Ovary (tissue), 3 donors: ENCODE data around the gene SERPINB7.

Source experiments
- CTCF ChIP-seq, 3 donors: fragments of 450-650 bp in 2 of 3; fragments of 200-600 bp in 1 of 3; IDR thresholded peaks; one replicate each; pipeline versions ENCODE4 v1.5.1 to v1.8.0; 2016 to 2022; ENCODE audit warnings: antibody characterized with exemption in 3 of 3, mild to moderate bottlenecking in 1 of 3
- EP300 ChIP-seq: sonication (generic); formaldehyde crosslinking; IDR thresholded peaks from one replicate; pipeline ENCODE4 v1.6.1; 2017; ENCODE audit warnings: antibody characterized with exemption
- POLR2A ChIP-seq: fragments of 450-650 bp; IDR thresholded peaks from one replicate; pipeline ENCODE4 v1.6.1; 2017; ENCODE audit warnings: antibody characterized with exemption, mild to moderate bottlenecking, moderate library complexity
- donor health status: DM: no; HTN: no; CAD: no.

DNA sequence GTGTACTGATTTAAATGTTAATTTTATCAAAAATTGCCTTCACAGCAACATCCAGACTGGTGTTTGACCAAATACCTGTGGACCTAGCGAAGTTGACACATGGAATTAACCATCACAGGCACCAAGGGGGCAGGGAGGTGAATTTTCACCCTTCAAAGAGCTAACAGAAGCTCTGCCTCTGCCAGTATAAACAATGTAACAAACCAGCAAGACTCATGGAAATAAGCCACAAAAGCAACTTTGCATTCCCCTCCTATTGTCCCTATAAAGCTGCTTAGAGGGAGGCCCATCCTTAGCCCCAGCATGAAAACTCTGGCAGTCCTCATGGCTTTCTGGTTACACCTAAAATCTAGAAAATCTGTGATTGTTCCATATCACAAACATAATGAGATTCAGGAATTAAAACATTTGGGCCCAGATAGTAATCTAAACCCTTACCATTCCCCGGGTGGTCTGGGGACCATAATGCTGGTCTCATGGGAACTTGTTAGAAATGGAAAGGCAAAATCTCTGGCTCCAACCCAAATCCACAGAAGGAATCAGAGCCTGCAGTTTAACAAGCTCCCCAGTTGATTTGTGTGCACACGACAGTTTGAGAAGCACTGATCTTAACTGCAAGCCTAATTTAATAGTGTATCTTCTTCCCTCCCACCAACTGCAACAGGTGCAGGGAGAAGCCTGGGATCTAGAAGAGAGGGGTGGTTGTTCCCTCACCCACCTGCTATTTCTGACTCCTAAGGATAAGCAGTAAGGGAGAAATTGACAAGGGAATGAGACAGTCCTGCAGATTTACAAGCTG, 49.3 kb upstream of the SERPINB7 start:
- TF ChIP-seq CTCF (IDR thresholded peaks at IDR 0.05) = no peak
- no peak for TF ChIP-seq EP300
- no peak for TF ChIP-seq POLR2A
